ENCODE results near the gene HSPA14. TPM values are rescaled to one million over a fixed set of nuclear protein-coding genes. Genes with fewer than 3 reads are reported as not detected.

The HSPA14 gene
- total RNA-seq, 1 experiment from 2014 or later, result 30.1 TPM

- Mint-ChIP-seq H3K36me3 (peaks cover 35% of the 10 kb centered on the region), H3K27me3 (ENCODE audit: low read depth) (no peaks in the 10 kb centered on the region), H3K4me1 (no peaks in the 10 kb centered on the region), H3K9me3 (no peaks in the 10 kb centered on the region), H3K4me3 (no peak overlapping the region), H3K27ac (0 out of 2 replicates have a peak overlapping the region, but pooled peaks have one; percentile 49)
- ATAC-seq, result no peak
- POLR2A ChIA-PET, result no interaction called here
- TF ChIP-seq RORB (CRISPR knock-in tag; IDR thresholded peaks at IDR 0.05) (no peak), IRF1 (CRISPR knock-in tag; IDR thresholded peaks at IDR 0.05) (no peak), ZNF219 (CRISPR knock-in tag; IDR thresholded peaks at IDR 0.05; ENCODE audit: borderline replicate concordance) (no peak), NR2C2 (CRISPR knock-in tag; IDR thresholded peaks at IDR 0.05) (no peak), ZNF532 (CRISPR knock-in tag; IDR thresholded peaks at IDR 0.05; ENCODE audit: borderline replicate concordance) (no peak), GRHL2 (CRISPR knock-in tag; IDR thresholded peaks at IDR 0.05; ENCODE audit: insufficient replicate concordance, severe bottlenecking) (no peak), PREB (CRISPR knock-in tag; IDR thresholded peaks at IDR 0.05; ENCODE audit: borderline replicate concordance) (no peak), ZNF671 (CRISPR knock-in tag; IDR thresholded peaks at IDR 0.05) (no peak), ZNF423 (CRISPR knock-in tag; IDR thresholded peaks at IDR 0.05) (no peak), TEAD1 (CRISPR knock-in tag; IDR thresholded peaks at IDR 0.05) (no peak)
- CTCF ChIA-PET, result no interaction called here
- DNase-seq (ENCODE audit: low spot score), result no peak
These were observed 20.3 kb downstream of the HSPA14 start for GRCh38 chr10:14858338-14858960.

- no peaks in the 10 kb centered on the region for H3K27me3 Mint-ChIP-seq (ENCODE audit: low read depth)
- H3K9me3 Mint-ChIP-seq, result no peaks in the 10 kb centered on the region
- DNase-seq (ENCODE audit: low spot score), result no peak
- ChIA-PET CTCF (no interaction called here), POLR2A (no interaction called here)
- H3K36me3 Mint-ChIP-seq, result peaks cover 35% of the 10 kb centered on the region
- H3K27ac Mint-ChIP-seq, result peak overlapping the region; percentile 49; the same call in 1 of the 2 replicates
- H3K4me1 Mint-ChIP-seq, result no peaks in the 10 kb centered on the region
- no peak for ATAC-seq
- no peak overlapping the region for H3K4me3 Mint-ChIP-seq
- TF ChIP-seq ESRRA (CRISPR knock-in tag; IDR thresholded peaks at IDR 0.05; ENCODE audit: borderline replicate concordance) (no peak), CBFB (CRISPR knock-in tag; IDR thresholded peaks at IDR 0.05; ENCODE audit: low read depth) (no peak), SMAD4 (CRISPR knock-in tag; IDR thresholded peaks at IDR 0.05) (no peak), CDX4 (CRISPR knock-in tag; IDR thresholded peaks at IDR 0.05; ENCODE audit: borderline replicate concordance) (no peak), ZNF416 (CRISPR knock-in tag; IDR thresholded peaks at IDR 0.05) (no peak), TP53 (CRISPR knock-in tag; IDR thresholded peaks at IDR 0.05) (no peak), ZNF138 (CRISPR knock-in tag; conservative IDR thresholded peaks at IDR 0.05) (no peak), ZNF281 (CRISPR knock-in tag; IDR thresholded peaks at IDR 0.05) (no peak), GTF2I (CRISPR knock-in tag; conservative IDR thresholded peaks at IDR 0.05) (no peak), ZNF121 (CRISPR knock-in tag; IDR thresholded peaks at IDR 0.05) (no peak), EMX1 (CRISPR knock-in tag; IDR thresholded peaks at IDR 0.05) (no peak), ERG (CRISPR knock-in tag; IDR thresholded peaks at IDR 0.05) (no peak)
These were observed 20.9 kb downstream of the HSPA14 start for GRCh38 chr10:14859043-14859442.

All from WTC11 (cell line).